Natural killer cell treated with Interleukin-12 subunit alpha and Interleukin-12 subunit beta and Interleukin-15 and Interleukin-18, amount 100 ng/mL, for 72 hours (primary cell): ENCODE results near the gene ALAS1. TPM values are rescaled to one million over a fixed set of nuclear protein-coding genes. Genes with fewer than 3 reads are reported as not detected.

Experiments used
- ATAC-seq, 2 donors: fragments of 150-1000 bp; cut with Tn5 transposase in 1 of 2; sonication (Bioruptor Pico), chemical (Tn5 transposase) in 1 of 2; 2 replicates each; pipeline ENCODE4 v1.10.0; 2021
- DNase-seq: peaks from one replicate; pipeline ENCODE4 v3.0.0; 2022; ENCODE audit warnings: low spot score
- H3K27ac Mint-ChIP-seq, 2 donors: 1 replicate in 1 of 2; 2 replicates in 1 of 2; pipeline ENCODE4 v1.8.0; 2022; ENCODE audit warnings: mixed read lengths in 2 of 2, mild to moderate bottlenecking in 1 of 2, moderate library complexity in 1 of 2
- H3K27me3 Mint-ChIP-seq, 2 donors: 1 replicate in 1 of 2; 2 replicates in 1 of 2; pipeline ENCODE4 v1.8.0; 2022; ENCODE audit warnings: mixed read lengths in 2 of 2
- H3K36me3 Mint-ChIP-seq: one replicate; pipeline ENCODE4 v1.8.0; 2022; ENCODE audit warnings: mixed read lengths
- H3K4me1 Mint-ChIP-seq, 2 donors: 1 replicate in 1 of 2; 2 replicates in 1 of 2; pipeline ENCODE4 v1.8.0; 2022; ENCODE audit warnings: low read depth in 2 of 2, mixed read lengths in 2 of 2, mild to moderate bottlenecking in 1 of 2
- H3K4me3 Mint-ChIP-seq: one replicate; pipeline ENCODE4 v1.8.0; 2022; ENCODE audit warnings: mixed read lengths
- H3K9me3 Mint-ChIP-seq: 2 replicates; pipeline ENCODE4 v1.8.0; 2022; ENCODE audit warnings: mixed read lengths
- total RNA-seq, 2 donors: library from RNA; stranded (reverse); gene quantifications; one replicate each; pipeline ENCODE4 v1.2.3, GENCODE V29; 2022

The ALAS1 gene
- total RNA-seq, 2 donors from 2014 or later = 93.6 to 121 TPM

- H3K36me3 Mint-ChIP-seq = no peaks in the 10 kb centered on the region
- H3K27me3 Mint-ChIP-seq = no peaks in the 10 kb centered on the region
- H3K9me3 Mint-ChIP-seq = no peaks in the 10 kb centered on the region
- DNase-seq (peak; percentile 81), ATAC-seq (peak; percentile 74 to 81)
- peak within 1 kb of the TSS; percentile 82 for H3K4me3 Mint-ChIP-seq
- peaks cover 60 to 70% of the 10 kb centered on the region in 2 donors for H3K4me1 Mint-ChIP-seq
- H3K27ac Mint-ChIP-seq = peak within 1 kb of the TSS; percentile 90 to 92
Measured at GRCh38 chr3:52245322-52246263, 47.6 kb downstream of the ALAS1 start, which contains the start of gene PPM1M. TSS of gene PPM1M (plus strand) at chr3:52245759. CDS start at chr3:52245825, 66 bp downstream.

- peak in 1 of 2 donors; percentile 4 for ATAC-seq
- no peaks in the 10 kb centered on the region for H3K9me3 Mint-ChIP-seq
- H3K27me3 Mint-ChIP-seq = no peaks in the 10 kb centered on the region
- no peak for DNase-seq
- H3K4me3 Mint-ChIP-seq = peak overlapping the region; percentile 82
- H3K36me3 Mint-ChIP-seq = no peaks in the 10 kb centered on the region
- H3K4me1 Mint-ChIP-seq = peaks cover 56 to 66% of the 10 kb centered on the region in 2 donors
- peak overlapping the region; percentile 90 for H3K27ac Mint-ChIP-seq
Measured at GRCh38 chr3:52246264-52246620, 48.3 kb downstream of the ALAS1 start.

GRCh38 chr3:52246728-52247408, 48.9 kb downstream of the ALAS1 start:
- no peaks in the 10 kb centered on the region for H3K27me3 Mint-ChIP-seq
- H3K36me3 Mint-ChIP-seq = no peaks in the 10 kb centered on the region
- H3K9me3 Mint-ChIP-seq = no peaks in the 10 kb centered on the region
- peak overlapping the region; percentile 82 for H3K4me3 Mint-ChIP-seq
- H3K4me1 Mint-ChIP-seq = peaks cover 53 to 61% of the 10 kb centered on the region in 2 donors
- DNase-seq (no peak), ATAC-seq (peak in 1 of 2 donors; percentile 5)
- H3K27ac Mint-ChIP-seq = peak overlapping the region; percentile 90

GRCh38 chr3:52247409-52248164, 49.6 kb downstream of the ALAS1 start:
- ATAC-seq (no peak), DNase-seq (no peak)
- no peaks in the 10 kb centered on the region for H3K9me3 Mint-ChIP-seq
- H3K4me3 Mint-ChIP-seq = peak overlapping the region; percentile 82
- H3K36me3 Mint-ChIP-seq = peaks cover 2% of the 10 kb centered on the region
- H3K27ac Mint-ChIP-seq = peak overlapping the region; percentile 90
- no peaks in the 10 kb centered on the region for H3K27me3 Mint-ChIP-seq
- peaks cover 56 to 60% of the 10 kb centered on the region in 2 donors for H3K4me1 Mint-ChIP-seq

- Mint-ChIP-seq H3K27ac (peak overlapping the region; percentile 90), H3K9me3 (no peaks in the 10 kb centered on the region), H3K27me3 (no peaks in the 10 kb centered on the region), H3K4me3 (peak overlapping the region; percentile 22), H3K36me3 (peaks cover 8% of the 10 kb centered on the region), H3K4me1 (peaks cover 61 to 63% of the 10 kb centered on the region in 2 donors)
- ATAC-seq = no peak
- no peak for DNase-seq
Measured at GRCh38 chr3:52248165-52248541, 50.2 kb downstream of the ALAS1 start.

- Mint-ChIP-seq H3K9me3 (no peaks in the 10 kb centered on the region), H3K27me3 (no peaks in the 10 kb centered on the region), H3K27ac (peak overlapping the region; percentile 90), H3K4me1 (peaks cover 64 to 68% of the 10 kb centered on the region in 2 donors), H3K36me3 (peaks cover 10% of the 10 kb centered on the region), H3K4me3 (peak overlapping the region; percentile 22)
- no peak for ATAC-seq
- no peak for DNase-seq
Measured at GRCh38 chr3:52248816-52249547, 51.0 kb downstream of the ALAS1 start.

- no peak overlapping the region for H3K4me3 Mint-ChIP-seq
- peaks cover 64 to 71% of the 10 kb centered on the region in 2 donors for H3K4me1 Mint-ChIP-seq
- no peaks in the 10 kb centered on the region for H3K27me3 Mint-ChIP-seq
- DNase-seq (no peak), ATAC-seq (no peak)
- H3K36me3 Mint-ChIP-seq = peaks cover 10% of the 10 kb centered on the region
- H3K27ac Mint-ChIP-seq = peak overlapping the region; percentile 29 to 90
- no peaks in the 10 kb centered on the region for H3K9me3 Mint-ChIP-seq
Measured at GRCh38 chr3:52249683-52250082, 51.7 kb downstream of the ALAS1 start.

GRCh38 chr3:52250122-52250521, 52.2 kb downstream of the ALAS1 start:
- DNase-seq (no peak), ATAC-seq (no peak)
- H3K4me3 Mint-ChIP-seq = no peak overlapping the region

GRCh38 chr3:52253314-52254304, 55.6 kb downstream of the ALAS1 start:
- Mint-ChIP-seq H3K27me3 (no peaks in the 10 kb centered on the region), H3K9me3 (no peaks in the 10 kb centered on the region), H3K4me1 (peaks cover 63 to 67% of the 10 kb centered on the region in 2 donors), H3K4me3 (peak overlapping the region; percentile 89), H3K36me3 (peaks cover 34% of the 10 kb centered on the region), H3K27ac (peak overlapping the region; percentile 97 to 98)
- DNase-seq (peak; percentile 84), ATAC-seq (peak; percentile 98 to 99)

More at GRCh38 chr3:52250122-52250521, 52.2 kb downstream of the ALAS1 start:
- Mint-ChIP-seq H3K36me3 (peaks cover 10% of the 10 kb centered on the region), H3K27ac (peak overlapping the region; percentile 29 to 90), H3K9me3 (no peaks in the 10 kb centered on the region), H3K27me3 (no peaks in the 10 kb centered on the region), H3K4me1 (peaks cover 62 to 72% of the 10 kb centered on the region in 2 donors)

GRCh38 chr3:52254608-52255007, 56.6 kb downstream of the ALAS1 start:
- H3K4me3 Mint-ChIP-seq = no peak overlapping the region
- DNase-seq (no peak), ATAC-seq (no peak)
- peaks cover 39% of the 10 kb centered on the region for H3K36me3 Mint-ChIP-seq
- no peaks in the 10 kb centered on the region for H3K27me3 Mint-ChIP-seq
- H3K4me1 Mint-ChIP-seq = peaks cover 64% of the 10 kb centered on the region in 2 donors
- H3K27ac Mint-ChIP-seq = peak overlapping the region; percentile 97 to 98
- no peaks in the 10 kb centered on the region for H3K9me3 Mint-ChIP-seq

GRCh38 chr3:52256159-52256558, 58.2 kb downstream of the ALAS1 start:
- H3K9me3 Mint-ChIP-seq = no peaks in the 10 kb centered on the region
- H3K36me3 Mint-ChIP-seq = peaks cover 49% of the 10 kb centered on the region
- no peak overlapping the region for H3K4me3 Mint-ChIP-seq
- H3K4me1 Mint-ChIP-seq = peaks cover 53 to 55% of the 10 kb centered on the region in 2 donors
- no peaks in the 10 kb centered on the region for H3K27me3 Mint-ChIP-seq
- peak overlapping the region; percentile 67 to 97 for H3K27ac Mint-ChIP-seq
- no peak for DNase-seq
- no peak for ATAC-seq

GRCh38 chr3:52256622-52257021, 58.7 kb downstream of the ALAS1 start:
- ATAC-seq = no peak
- no peaks in the 10 kb centered on the region for H3K27me3 Mint-ChIP-seq

More at GRCh38 chr3:52256622-52257021, 58.7 kb downstream of the ALAS1 start:
- Mint-ChIP-seq H3K27ac (peak overlapping the region; percentile 47 to 48), H3K36me3 (peaks cover 49% of the 10 kb centered on the region), H3K4me1 (peaks cover 53 to 55% of the 10 kb centered on the region in 2 donors), H3K4me3 (no peak overlapping the region), H3K9me3 (no peaks in the 10 kb centered on the region)
- no peak for DNase-seq
